ENCODE measurements around the gene MTHFD2L. TPM values are rescaled to one million over a fixed set of nuclear protein-coding genes. Genes with fewer than 3 reads are reported as not detected.

MTHFD2L gene
- total RNA-seq, 1 experiment from 2014 or later, result 9.4 TPM

- ATAC-seq (no peak), DNase-seq (ENCODE audit: low spot score) (no peak)
- TF ChIP-seq ZNF219 (CRISPR knock-in tag; IDR thresholded peaks at IDR 0.05; ENCODE audit: borderline replicate concordance) (no peak), ZNF423 (CRISPR knock-in tag; IDR thresholded peaks at IDR 0.05) (no peak), STAT6 (CRISPR knock-in tag; conservative IDR thresholded peaks at IDR 0.05; ENCODE audit: low read depth) (no peak), NFE2L1 (CRISPR knock-in tag; IDR thresholded peaks at IDR 0.05) (no peak), FOXP1 (CRISPR knock-in tag; IDR thresholded peaks at IDR 0.05; ENCODE audit: borderline replicate concordance) (no peak), ESRRA (CRISPR knock-in tag; IDR thresholded peaks at IDR 0.05; ENCODE audit: borderline replicate concordance) (no peak), ZNF425 (CRISPR knock-in tag; conservative IDR thresholded peaks at IDR 0.05) (no peak), ZNF317 (CRISPR knock-in tag; IDR thresholded peaks at IDR 0.05; ENCODE audit: borderline replicate concordance, low read depth) (no peak)
- TF ChIP-seq, protein P1, sequence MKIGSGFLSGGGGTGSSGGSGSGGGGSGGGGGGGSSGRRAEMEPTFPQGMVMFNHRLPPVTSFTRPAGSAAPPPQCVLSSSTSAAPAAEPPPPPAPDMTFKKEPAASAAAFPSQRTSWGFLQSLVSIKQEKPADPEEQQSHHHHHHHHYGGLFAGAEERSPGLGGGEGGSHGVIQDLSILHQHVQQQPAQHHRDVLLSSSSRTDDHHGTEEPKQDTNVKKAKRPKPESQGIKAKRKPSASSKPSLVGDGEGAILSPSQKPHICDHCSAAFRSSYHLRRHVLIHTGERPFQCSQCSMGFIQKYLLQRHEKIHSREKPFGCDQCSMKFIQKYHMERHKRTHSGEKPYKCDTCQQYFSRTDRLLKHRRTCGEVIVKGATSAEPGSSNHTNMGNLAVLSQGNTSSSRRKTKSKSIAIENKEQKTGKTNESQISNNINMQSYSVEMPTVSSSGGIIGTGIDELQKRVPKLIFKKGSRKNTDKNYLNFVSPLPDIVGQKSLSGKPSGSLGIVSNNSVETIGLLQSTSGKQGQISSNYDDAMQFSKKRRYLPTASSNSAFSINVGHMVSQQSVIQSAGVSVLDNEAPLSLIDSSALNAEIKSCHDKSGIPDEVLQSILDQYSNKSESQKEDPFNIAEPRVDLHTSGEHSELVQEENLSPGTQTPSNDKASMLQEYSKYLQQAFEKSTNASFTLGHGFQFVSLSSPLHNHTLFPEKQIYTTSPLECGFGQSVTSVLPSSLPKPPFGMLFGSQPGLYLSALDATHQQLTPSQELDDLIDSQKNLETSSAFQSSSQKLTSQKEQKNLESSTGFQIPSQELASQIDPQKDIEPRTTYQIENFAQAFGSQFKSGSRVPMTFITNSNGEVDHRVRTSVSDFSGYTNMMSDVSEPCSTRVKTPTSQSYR (CRISPR knock-in tag; IDR thresholded peaks at IDR 0.05), result no peak
- TF ChIP-seq, protein P2, sequence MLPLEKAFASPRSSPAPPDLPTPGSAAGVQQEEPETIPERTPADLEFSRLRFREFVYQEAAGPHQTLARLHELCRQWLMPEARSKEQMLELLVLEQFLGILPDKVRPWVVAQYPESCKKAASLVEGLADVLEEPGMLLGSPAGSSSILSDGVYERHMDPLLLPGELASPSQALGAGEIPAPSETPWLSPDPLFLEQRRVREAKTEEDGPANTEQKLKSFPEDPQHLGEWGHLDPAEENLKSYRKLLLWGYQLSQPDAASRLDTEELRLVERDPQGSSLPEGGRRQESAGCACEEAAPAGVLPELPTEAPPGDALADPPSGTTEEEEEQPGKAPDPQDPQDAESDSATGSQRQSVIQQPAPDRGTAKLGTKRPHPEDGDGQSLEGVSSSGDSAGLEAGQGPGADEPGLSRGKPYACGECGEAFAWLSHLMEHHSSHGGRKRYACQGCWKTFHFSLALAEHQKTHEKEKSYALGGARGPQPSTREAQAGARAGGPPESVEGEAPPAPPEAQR (CRISPR knock-in tag; IDR thresholded peaks at IDR 0.05), result no peak
- H3K27me3 Mint-ChIP-seq (ENCODE audit: low read depth), result no peaks in the 10 kb centered on the region
- peaks cover 25% of the 10 kb centered on the region for H3K36me3 Mint-ChIP-seq
- H3K9me3 Mint-ChIP-seq, result no peaks in the 10 kb centered on the region
- no peak overlapping the region for H3K4me3 Mint-ChIP-seq
- peak overlapping the region; percentile 90 for H3K27ac Mint-ChIP-seq
- POLR2A ChIA-PET, result no interaction called here
- H3K4me1 Mint-ChIP-seq, result peaks cover 40% of the 10 kb centered on the region
- CTCF ChIA-PET, result interaction anchor here (0.6 kb wide), 1 partner anchor 27 kb away, joined by 5 read pairs; no protein-coding TSS in a partner anchor
Measured at GRCh38 chr4:74161666-74162450, 3.9 kb downstream of the MTHFD2L start.

GRCh38 chr4:74166135-74166534 is 8.2 kb downstream of the MTHFD2L start:
- H3K4me3 Mint-ChIP-seq, result no peak overlapping the region
- POLR2A ChIA-PET, result interaction anchor here (0.7 kb wide), 1 partner anchor 9 kb away, joined by 4 read pairs; no protein-coding TSS in a partner anchor
- TF ChIP-seq, protein P3, sequence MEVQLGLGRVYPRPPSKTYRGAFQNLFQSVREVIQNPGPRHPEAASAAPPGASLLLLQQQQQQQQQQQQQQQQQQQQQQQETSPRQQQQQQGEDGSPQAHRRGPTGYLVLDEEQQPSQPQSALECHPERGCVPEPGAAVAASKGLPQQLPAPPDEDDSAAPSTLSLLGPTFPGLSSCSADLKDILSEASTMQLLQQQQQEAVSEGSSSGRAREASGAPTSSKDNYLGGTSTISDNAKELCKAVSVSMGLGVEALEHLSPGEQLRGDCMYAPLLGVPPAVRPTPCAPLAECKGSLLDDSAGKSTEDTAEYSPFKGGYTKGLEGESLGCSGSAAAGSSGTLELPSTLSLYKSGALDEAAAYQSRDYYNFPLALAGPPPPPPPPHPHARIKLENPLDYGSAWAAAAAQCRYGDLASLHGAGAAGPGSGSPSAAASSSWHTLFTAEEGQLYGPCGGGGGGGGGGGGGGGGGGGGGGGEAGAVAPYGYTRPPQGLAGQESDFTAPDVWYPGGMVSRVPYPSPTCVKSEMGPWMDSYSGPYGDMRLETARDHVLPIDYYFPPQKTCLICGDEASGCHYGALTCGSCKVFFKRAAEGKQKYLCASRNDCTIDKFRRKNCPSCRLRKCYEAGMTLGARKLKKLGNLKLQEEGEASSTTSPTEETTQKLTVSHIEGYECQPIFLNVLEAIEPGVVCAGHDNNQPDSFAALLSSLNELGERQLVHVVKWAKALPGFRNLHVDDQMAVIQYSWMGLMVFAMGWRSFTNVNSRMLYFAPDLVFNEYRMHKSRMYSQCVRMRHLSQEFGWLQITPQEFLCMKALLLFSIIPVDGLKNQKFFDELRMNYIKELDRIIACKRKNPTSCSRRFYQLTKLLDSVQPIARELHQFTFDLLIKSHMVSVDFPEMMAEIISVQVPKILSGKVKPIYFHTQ (CRISPR knock-in tag; IDR thresholded peaks at IDR 0.05), result no peak
- TF ChIP-seq ZNF416 (CRISPR knock-in tag; IDR thresholded peaks at IDR 0.05), result no peak
- TF ChIP-seq, protein P4, sequence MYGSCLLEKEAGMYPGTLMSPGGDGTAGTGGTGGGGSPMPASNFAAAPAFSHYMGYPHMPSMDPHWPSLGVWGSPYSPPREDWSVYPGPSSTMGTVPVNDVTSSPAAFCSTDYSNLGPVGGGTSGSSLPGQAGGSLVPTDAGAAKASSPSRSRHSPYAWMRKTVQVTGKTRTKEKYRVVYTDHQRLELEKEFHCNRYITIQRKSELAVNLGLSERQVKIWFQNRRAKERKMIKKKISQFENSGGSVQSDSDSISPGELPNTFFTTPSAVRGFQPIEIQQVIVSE (CRISPR knock-in tag; IDR thresholded peaks at IDR 0.05; ENCODE audit: borderline replicate concordance), result no peak
- TF ChIP-seq, protein P1 (CRISPR knock-in tag; IDR thresholded peaks at IDR 0.05), result no peak
- TF ChIP-seq HMGA2 (CRISPR knock-in tag; IDR thresholded peaks at IDR 0.05), result no peak
- TF ChIP-seq ETV6 (CRISPR knock-in tag; IDR thresholded peaks at IDR 0.05), result no peak
- no peak for TF ChIP-seq GRHL2 (CRISPR knock-in tag; IDR thresholded peaks at IDR 0.05; ENCODE audit: insufficient replicate concordance, severe bottlenecking)
- TF ChIP-seq SMAD3 (CRISPR knock-in tag; IDR thresholded peaks at IDR 0.05; ENCODE audit: borderline replicate concordance), result no peak

More at GRCh38 chr4:74166135-74166534, 8.2 kb downstream of the MTHFD2L start:
- no peak overlapping the region for H3K27ac Mint-ChIP-seq
- ATAC-seq, result 0 out of 2 replicates have a peak, but pooled peaks have one; percentile 18
- H3K27me3 Mint-ChIP-seq (ENCODE audit: low read depth), result no peaks in the 10 kb centered on the region
- peaks cover 21% of the 10 kb centered on the region for H3K36me3 Mint-ChIP-seq
- peaks cover 11% of the 10 kb centered on the region for H3K4me1 Mint-ChIP-seq
- H3K9me3 Mint-ChIP-seq, result peaks cover 4% of the 10 kb centered on the region; the same call in 1 of the 2 replicates
- CTCF ChIA-PET, result interaction anchor here (0.8 kb wide), 1 partner anchor 62 kb away, joined by 3 read pairs; no protein-coding TSS in a partner anchor
- DNase-seq (ENCODE audit: low spot score), result no peak
